Measurements from ENCODE around the gene MRPL50. TPM values are rescaled to one million over a fixed set of nuclear protein-coding genes. Genes with fewer than 3 reads are reported as not detected.

The MRPL50 gene
- total RNA-seq, 1 experiment from 2014 or later = 11.9 TPM

DNA sequence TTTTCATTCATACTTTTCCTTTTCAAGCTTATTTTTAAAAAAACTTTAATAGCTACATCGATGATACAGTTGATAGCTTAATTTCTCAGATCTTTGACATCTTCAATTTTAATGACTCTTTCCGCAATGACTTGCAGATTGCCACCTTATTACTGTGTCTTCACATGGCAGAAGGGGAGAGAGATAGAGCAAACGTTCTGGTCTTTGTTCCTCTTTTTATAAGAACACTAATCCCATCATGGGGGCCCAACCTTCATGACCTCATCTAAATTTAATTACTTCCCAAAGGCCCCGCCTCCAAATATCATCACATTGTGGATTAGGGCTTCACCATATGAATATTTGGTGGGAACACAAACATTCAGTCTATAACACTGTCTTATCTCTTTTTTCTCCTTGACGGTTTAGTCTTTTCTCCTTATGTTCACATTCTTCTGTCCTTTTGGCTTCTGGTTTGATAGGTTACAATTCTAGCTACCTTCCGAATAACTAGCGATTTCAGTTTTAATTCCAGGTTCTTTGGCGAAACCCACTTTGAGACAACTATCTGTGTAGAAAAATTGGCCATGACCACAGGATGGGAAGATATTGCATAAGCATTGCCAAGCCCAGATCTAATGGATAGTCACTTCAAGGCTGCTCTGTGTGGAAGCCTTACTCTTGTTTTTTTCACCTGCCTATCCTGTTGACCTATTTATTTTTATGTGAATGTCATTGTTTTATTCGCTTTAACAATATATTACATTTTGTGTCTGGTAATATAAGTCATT is 5.3 kb upstream of the MRPL50 start:
- Histone ChIP-seq H3K36me3 (ENCODE audit: low read depth) (peaks cover 86% of the 10 kb centered on the region), H3K9me3 (ENCODE audit: insufficient read depth, low read depth) (peaks cover 60% of the 10 kb centered on the region), H3F3A (ENCODE audit: insufficient read depth, low read depth) (peaks cover 5% of the 10 kb centered on the region; the same call in 1 of the 2 replicates), H3K9me2 (ENCODE audit: insufficient read depth) (no peaks in the 10 kb centered on the region), H3K4me2 (no peak overlapping the region), H3K27ac (no peak overlapping the region), H3K4me1 (replicated peaks; ENCODE audit: insufficient read depth) (peaks cover 9% of the 10 kb centered on the region; the same call in 1 of the 2 replicates), H3K79me2 (ENCODE audit: low read depth) (peaks cover 25% of the 10 kb centered on the region), H4K20me1 (ENCODE audit: insufficient read depth) (no peaks in the 10 kb centered on the region), H2AFZ (no peak overlapping the region), H3K4me3 (no peak overlapping the region), H3K27me3 (ENCODE audit: insufficient read depth, low read depth) (no peaks in the 10 kb centered on the region)
- TF ChIP-seq, protein P1, sequence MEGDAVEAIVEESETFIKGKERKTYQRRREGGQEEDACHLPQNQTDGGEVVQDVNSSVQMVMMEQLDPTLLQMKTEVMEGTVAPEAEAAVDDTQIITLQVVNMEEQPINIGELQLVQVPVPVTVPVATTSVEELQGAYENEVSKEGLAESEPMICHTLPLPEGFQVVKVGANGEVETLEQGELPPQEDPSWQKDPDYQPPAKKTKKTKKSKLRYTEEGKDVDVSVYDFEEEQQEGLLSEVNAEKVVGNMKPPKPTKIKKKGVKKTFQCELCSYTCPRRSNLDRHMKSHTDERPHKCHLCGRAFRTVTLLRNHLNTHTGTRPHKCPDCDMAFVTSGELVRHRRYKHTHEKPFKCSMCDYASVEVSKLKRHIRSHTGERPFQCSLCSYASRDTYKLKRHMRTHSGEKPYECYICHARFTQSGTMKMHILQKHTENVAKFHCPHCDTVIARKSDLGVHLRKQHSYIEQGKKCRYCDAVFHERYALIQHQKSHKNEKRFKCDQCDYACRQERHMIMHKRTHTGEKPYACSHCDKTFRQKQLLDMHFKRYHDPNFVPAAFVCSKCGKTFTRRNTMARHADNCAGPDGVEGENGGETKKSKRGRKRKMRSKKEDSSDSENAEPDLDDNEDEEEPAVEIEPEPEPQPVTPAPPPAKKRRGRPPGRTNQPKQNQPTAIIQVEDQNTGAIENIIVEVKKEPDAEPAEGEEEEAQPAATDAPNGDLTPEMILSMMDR (conservative IDR thresholded peaks at IDR 0.05) = no peak
- TF ChIP-seq EZH2 (IDR thresholded peaks at IDR 0.05; ENCODE audit: low read depth) = no peak
- no peak for DNase-seq
- ChIA-PET CTCF (no interaction called here), POLR2A (ENCODE audit: unreplicated experiment) (no interaction called here)
- BruUV-seq (replicated peaks) = no TSS peak
- intact Hi-C loops (cut with micrococcal nuclease; ENCODE audit: unreplicated experiment) = no loop called here

DNA sequence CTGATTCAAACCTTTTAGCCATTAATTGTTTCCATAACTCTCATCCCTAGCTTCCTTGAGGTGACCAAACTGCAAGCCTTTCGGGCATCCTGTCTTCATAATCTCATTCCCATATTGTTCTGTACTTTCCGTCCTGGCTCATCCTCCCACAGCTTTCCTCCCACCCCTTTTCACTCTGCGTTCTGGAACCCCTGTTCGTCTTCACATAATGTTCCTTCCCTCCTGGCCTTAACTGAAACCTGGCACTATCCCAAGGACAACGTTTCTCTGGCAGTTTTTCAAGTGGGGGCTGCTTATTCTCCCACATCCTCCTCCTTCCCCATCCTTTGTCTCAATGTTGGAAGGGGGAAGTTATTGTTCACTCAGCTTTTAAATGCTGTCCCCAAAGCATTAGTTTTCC is 1.7 kb upstream of the MRPL50 start:
- no peak for DNase-seq
- intact Hi-C loops (cut with micrococcal nuclease; ENCODE audit: unreplicated experiment) = no loop called here
- CTCF ChIA-PET = no interaction called here
- POLR2A ChIA-PET (ENCODE audit: unreplicated experiment) = no interaction called here
- no peak overlapping the region for H2AFZ ChIP-seq
- peaks cover 68% of the 10 kb centered on the region for H3K36me3 ChIP-seq (ENCODE audit: low read depth)
- H3K79me2 ChIP-seq (ENCODE audit: low read depth) = peaks cover 57% of the 10 kb centered on the region
- H3K4me1 ChIP-seq (replicated peaks; ENCODE audit: insufficient read depth) = peaks cover 19% of the 10 kb centered on the region
- BruUV-seq (replicated peaks) = no TSS peak
- H4K20me1 ChIP-seq (ENCODE audit: insufficient read depth) = no peaks in the 10 kb centered on the region
- H3K9me3 ChIP-seq (ENCODE audit: insufficient read depth, low read depth) = peaks cover 29% of the 10 kb centered on the region
- no peak for TF ChIP-seq EZH2 (IDR thresholded peaks at IDR 0.05; ENCODE audit: low read depth)
- TF ChIP-seq, protein P1 (conservative IDR thresholded peaks at IDR 0.05) = no peak
- no peaks in the 10 kb centered on the region for H3K27me3 ChIP-seq (ENCODE audit: insufficient read depth, low read depth)
- no peaks in the 10 kb centered on the region for H3K9me2 ChIP-seq (ENCODE audit: insufficient read depth)
- no peak overlapping the region for H3K27ac ChIP-seq
- no peaks in the 10 kb centered on the region for H3F3A ChIP-seq (ENCODE audit: insufficient read depth, low read depth)
- H3K4me2 ChIP-seq = peak overlapping the region; percentile 91
- no peak overlapping the region; the same call in 1 of the 2 replicates for H3K4me3 ChIP-seq

DNA sequence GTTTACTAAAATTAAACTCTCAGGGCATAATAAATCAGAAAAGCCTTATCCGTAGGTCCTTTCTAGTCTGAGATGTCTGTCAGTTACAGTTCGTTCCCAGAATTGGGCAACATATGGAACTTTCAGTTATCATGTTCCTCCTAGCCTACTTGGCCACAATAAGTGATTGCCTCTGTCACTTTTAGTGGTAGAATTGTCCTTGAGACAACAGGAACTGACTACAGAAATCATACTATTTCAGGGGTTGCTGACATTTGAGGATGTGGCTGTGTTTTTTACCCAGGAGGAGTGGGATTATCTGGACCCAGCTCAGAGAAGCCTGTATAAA is 1.2 kb upstream of the MRPL50 start:
- intact Hi-C loops (cut with micrococcal nuclease; ENCODE audit: unreplicated experiment) = loop anchor here (5.0 kb wide), 1 partner anchor 1577 kb away; the partner anchor contains the start of gene NR4A3
- H3K4me3 ChIP-seq = peak overlapping the region; percentile 81
- peaks cover 19% of the 10 kb centered on the region for H3K4me1 ChIP-seq (replicated peaks; ENCODE audit: insufficient read depth)
- no peak for TF ChIP-seq EZH2 (IDR thresholded peaks at IDR 0.05; ENCODE audit: low read depth)
- TF ChIP-seq, protein P1 (conservative IDR thresholded peaks at IDR 0.05) = no peak
- ChIA-PET CTCF (interaction anchor here (0.7 kb wide), 1 partner anchor 27 kb away, joined by 3 read pairs; no protein-coding TSS in a partner anchor), POLR2A (ENCODE audit: unreplicated experiment) (interaction anchor here (0.6 kb wide), 1 partner anchor 50 kb away, joined by 10 read pairs; no protein-coding TSS in a partner anchor)
- H3K9me3 ChIP-seq (ENCODE audit: insufficient read depth, low read depth) = peaks cover 24% of the 10 kb centered on the region
- no peaks in the 10 kb centered on the region for H4K20me1 ChIP-seq (ENCODE audit: insufficient read depth)
- peak overlapping the region; percentile 80 for H2AFZ ChIP-seq
- no peak for DNase-seq
- H3K36me3 ChIP-seq (ENCODE audit: low read depth) = peaks cover 66% of the 10 kb centered on the region
- no peaks in the 10 kb centered on the region for H3F3A ChIP-seq (ENCODE audit: insufficient read depth, low read depth)
- H3K27ac ChIP-seq = no peak overlapping the region
- peaks cover 62% of the 10 kb centered on the region for H3K79me2 ChIP-seq (ENCODE audit: low read depth)
- no peaks in the 10 kb centered on the region for H3K27me3 ChIP-seq (ENCODE audit: insufficient read depth, low read depth)
- no TSS peak for BruUV-seq (replicated peaks)
- peak overlapping the region; percentile 91 for H3K4me2 ChIP-seq
- H3K9me2 ChIP-seq (ENCODE audit: insufficient read depth) = no peaks in the 10 kb centered on the region

Measured in PC-9 (cell line).